DND-41 (cell line): ENCODE measurements around the gene S100A7A.
"Not testable (repeated sequence)": the region's sequence is repeated elsewhere in the genome, so short reads cannot be mapped to it uniquely, and the experiment has no call there.

Experiments used
- ATAC-seq: fragments of 200-7000 bp; cut with Tn5 transposase; 3 replicates; pipeline ENCODE4 v1.9.1; 2021; ENCODE audit warnings: low read depth; ENCODE audit not compliant: insufficient read depth
- DNase-seq: peaks from one replicate; pipeline ENCODE4 v3.0.0-alpha.2; 2020
- H2AFZ ChIP-seq: 2 replicates; pipeline ENCODE4 v1.6.0; 2012; ENCODE audit warnings: low read depth, low read length
- H3K27ac ChIP-seq: 2 replicates; pipeline ENCODE4 v1.5.1; 2012; ENCODE audit warnings: low read length, inconsistent platforms
- H3K27me3 ChIP-seq: fragments of 200-600 bp; sonication (generic); 2 replicates; pipeline ENCODE4 v1.6.0; 2012; ENCODE audit warnings: low read length, mild to moderate bottlenecking, inconsistent platforms; ENCODE audit not compliant: insufficient read depth, poor library complexity
- H3K36me3 ChIP-seq: 2 replicates; pipeline ENCODE4 v1.5.1; 2012; ENCODE audit warnings: low read length, inconsistent platforms; ENCODE audit not compliant: insufficient read depth
- H3K4me1 ChIP-seq: 2 replicates; pipeline ENCODE4 v1.5.1; 2012; ENCODE audit warnings: mild to moderate bottlenecking, low read length; ENCODE audit not compliant: insufficient read depth
- H3K4me2 ChIP-seq: 2 replicates; pipeline ENCODE4 v1.6.0; 2012; ENCODE audit warnings: mild to moderate bottlenecking, moderate library complexity, low read length, inconsistent platforms; ENCODE audit not compliant: insufficient read depth
- H3K4me3 ChIP-seq, 2 experiments: fragments of 200-600 bp in 1 of 2; shearing (Covaris generic) in 1 of 2; 2 replicates each; pipeline ENCODE4 v1.5.1; 2012 to 2016; ENCODE audit warnings: inconsistent platforms in 2 of 2, low read length in 2 of 2, mild to moderate bottlenecking in 2 of 2, low read depth in 1 of 2, moderate library complexity in 1 of 2
- H3K79me2 ChIP-seq: 2 replicates; pipeline ENCODE4 v1.6.0; 2012; ENCODE audit warnings: low read length, inconsistent platforms; ENCODE audit not compliant: insufficient read depth
- H3K9ac ChIP-seq: 2 replicates; pipeline ENCODE4 v1.6.0; 2012; ENCODE audit warnings: low read depth, mild to moderate bottlenecking, inconsistent platforms, low read length, moderate library complexity
- H3K9me3 ChIP-seq: 2 replicates; pipeline ENCODE4 v1.5.1; 2012; ENCODE audit warnings: low read length, moderate library complexity, mild to moderate bottlenecking, inconsistent platforms; ENCODE audit not compliant: insufficient read depth, severe bottlenecking
- H4K20me1 ChIP-seq: 2 replicates; pipeline ENCODE4 v1.6.0; 2012; ENCODE audit warnings: low read length; ENCODE audit not compliant: insufficient read depth
- CTCF ChIP-seq: IDR thresholded peaks from 2 replicates; pipeline ENCODE4 v1.5.1; 2012; ENCODE audit warnings: borderline replicate concordance, low read length, moderate library complexity, mild to moderate bottlenecking; ENCODE audit not compliant: poor library complexity, severe bottlenecking; ENCODE audit errors: extremely low read depth
- EZH2 ChIP-seq: IDR thresholded peaks from 3 replicates; pipeline ENCODE4 v1.6.1; 2012; ENCODE audit warnings: borderline replicate concordance, low read depth, mild to moderate bottlenecking, moderate library complexity, low read length, inconsistent platforms; ENCODE audit not compliant: severe bottlenecking

Gene S100A7A

GRCh38 chr1:153456396-153456795 lies 40.1 kb downstream of the S100A7A start:
- H3K79me2 ChIP-seq, result no peaks in the 10 kb centered on the region
- no peak for ATAC-seq
- H3K4me1 ChIP-seq, result no peaks in the 10 kb centered on the region
- no peak overlapping the region for H3K27ac ChIP-seq
- no peak for DNase-seq
- no peaks in the 10 kb centered on the region for H3K36me3 ChIP-seq
- H3K4me3 ChIP-seq, result no peak overlapping the region
- TF ChIP-seq CTCF (no peak), EZH2 (no peak)
- H3K9ac ChIP-seq, result no peak overlapping the region
- H4K20me1 ChIP-seq, result no peaks in the 10 kb centered on the region
- H2AFZ ChIP-seq, result no peak overlapping the region
- no peaks in the 10 kb centered on the region for H3K9me3 ChIP-seq
- no peak overlapping the region for H3K4me2 ChIP-seq
- no peaks in the 10 kb centered on the region for H3K27me3 ChIP-seq

GRCh38 chr1:153459655-153460054 lies 43.3 kb downstream of the S100A7A start:
- TF ChIP-seq EZH2 (no peak), CTCF (no peak)
- no peak overlapping the region for H3K9ac ChIP-seq
- no peaks in the 10 kb centered on the region for H3K27me3 ChIP-seq
- no peaks in the 10 kb centered on the region for H4K20me1 ChIP-seq
- no peaks in the 10 kb centered on the region for H3K36me3 ChIP-seq
- ATAC-seq (no peak), DNase-seq (no peak)
- no peak overlapping the region for H3K4me2 ChIP-seq
- H3K9me3 ChIP-seq, result no peaks in the 10 kb centered on the region
- H3K4me3 ChIP-seq, result no peak overlapping the region
- H3K4me1 ChIP-seq, result no peaks in the 10 kb centered on the region
- no peaks in the 10 kb centered on the region for H3K79me2 ChIP-seq
- H3K27ac ChIP-seq, result no peak overlapping the region
- no peak overlapping the region for H2AFZ ChIP-seq

GRCh38 chr1:153460551-153460950 lies 44.2 kb downstream of the S100A7A start, which contains the start of gene S100A7:
S100A7 (minus strand) TSS chr1:153460651; CDS start chr1:153459013, 1,638 bp downstream.
- no peak for ATAC-seq
- Histone ChIP-seq H3K9ac (no peak within 1 kb of the TSS), H3K4me3 (no peak within 1 kb of the TSS), H3K27me3 (no peaks in the 10 kb centered on the region), H3K79me2 (no peaks in the 10 kb centered on the region), H3K27ac (no peak within 1 kb of the TSS), H4K20me1 (no peaks in the 10 kb centered on the region), H2AFZ (no peak within 1 kb of the TSS), H3K4me1 (no peaks in the 10 kb centered on the region), H3K4me2 (no peak within 1 kb of the TSS), H3K9me3 (no peaks in the 10 kb centered on the region), H3K36me3 (no peaks in the 10 kb centered on the region)
- DNase-seq, result no peak
- TF ChIP-seq CTCF (no peak), EZH2 (no peak)

- not testable (repeated sequence) for H3K36me3 ChIP-seq, H3K4me3 ChIP-seq, H2AFZ ChIP-seq, H3K27ac ChIP-seq, DNase-seq, H4K20me1 ChIP-seq, H3K4me2 ChIP-seq, H3K9me3 ChIP-seq, H3K79me2 ChIP-seq, H3K9ac ChIP-seq, H3K27me3 ChIP-seq, ATAC-seq, H3K4me1 ChIP-seq
Observed at GRCh38 chr1:153462741-153463140, 46.4 kb downstream of the S100A7A start.
